ENCODE results near the gene UPB1.
"Not testable (repeated sequence)": the region's sequence is repeated elsewhere in the genome, so short reads cannot be mapped to it uniquely, and the experiment has no call there.

UPB1 gene

GRCh38 chr22:24516301-24516737 is 21.2 kb downstream of the UPB1 start:
- no peak for DNase-seq
- no peak overlapping the region for H3K27ac Mint-ChIP-seq
- H3K36me3 Mint-ChIP-seq (ENCODE audit: insufficient read depth): peaks cover 3% of the 10 kb centered on the region
- H3K27me3 Mint-ChIP-seq: no peaks in the 10 kb centered on the region
- H3K9me3 Mint-ChIP-seq: no peaks in the 10 kb centered on the region
- no peak overlapping the region for H3K4me3 Mint-ChIP-seq
- ATAC-seq (replicated peaks): no peak
- peaks cover 0 to 3% of the 10 kb centered on the region in 2 donors for H3K4me1 Mint-ChIP-seq (ENCODE audit: low read depth in 2 of 2)

GRCh38 chr22:24517446-24517845 is 22.3 kb downstream of the UPB1 start:
- H3K4me3 Mint-ChIP-seq: no peak overlapping the region
- no peaks in the 10 kb centered on the region for H3K9me3 Mint-ChIP-seq
- no peaks in the 10 kb centered on the region for H3K27me3 Mint-ChIP-seq
- DNase-seq (no peak), ATAC-seq (replicated peaks) (no peak)
- no peaks in the 10 kb centered on the region for H3K4me1 Mint-ChIP-seq (ENCODE audit: low read depth in 2 of 2)
- peaks cover 3% of the 10 kb centered on the region for H3K36me3 Mint-ChIP-seq (ENCODE audit: insufficient read depth)
- no peak overlapping the region for H3K27ac Mint-ChIP-seq

DNA sequence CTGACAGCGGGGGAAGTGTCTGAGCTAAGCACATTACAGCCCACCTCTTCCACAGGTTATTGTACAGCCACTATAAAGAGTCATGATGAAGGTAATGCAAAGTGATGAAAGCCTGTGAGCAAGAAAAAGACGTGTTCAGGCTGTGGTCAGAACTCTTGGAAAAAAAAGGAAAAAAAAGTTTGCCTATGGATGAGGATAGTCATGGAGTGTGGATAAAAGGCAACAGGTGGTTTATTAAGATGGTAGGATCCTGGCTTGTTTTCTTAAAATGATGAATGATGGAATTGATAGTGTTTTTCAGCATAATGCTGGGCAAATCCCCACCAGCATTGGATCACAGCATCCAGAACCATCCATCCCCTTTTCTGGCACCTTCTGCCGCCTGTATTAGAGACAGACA is 23.1 kb downstream of the UPB1 start:
- Mint-ChIP-seq H3K9me3 (no peaks in the 10 kb centered on the region), H3K36me3 (ENCODE audit: insufficient read depth) (peaks cover 3% of the 10 kb centered on the region), H3K4me3 (no peak overlapping the region), H3K4me1 (ENCODE audit: low read depth in 2 of 2) (no peaks in the 10 kb centered on the region), H3K27me3 (no peaks in the 10 kb centered on the region), H3K27ac (no peak overlapping the region)
- ATAC-seq (replicated peaks): no peak
- no peak for DNase-seq

- Mint-ChIP-seq H3K27me3 (no peaks in the 10 kb centered on the region), H3K27ac (no peak overlapping the region), H3K9me3 (no peaks in the 10 kb centered on the region), H3K36me3 (ENCODE audit: insufficient read depth) (peaks cover under 1% of the 10 kb centered on the region), H3K4me3 (no peak overlapping the region), H3K4me1 (ENCODE audit: low read depth in 2 of 2) (no peaks in the 10 kb centered on the region)
- no peak for DNase-seq
- no peak for ATAC-seq (replicated peaks)
Observed at GRCh38 chr22:24518771-24519485, 23.8 kb downstream of the UPB1 start.

DNA sequence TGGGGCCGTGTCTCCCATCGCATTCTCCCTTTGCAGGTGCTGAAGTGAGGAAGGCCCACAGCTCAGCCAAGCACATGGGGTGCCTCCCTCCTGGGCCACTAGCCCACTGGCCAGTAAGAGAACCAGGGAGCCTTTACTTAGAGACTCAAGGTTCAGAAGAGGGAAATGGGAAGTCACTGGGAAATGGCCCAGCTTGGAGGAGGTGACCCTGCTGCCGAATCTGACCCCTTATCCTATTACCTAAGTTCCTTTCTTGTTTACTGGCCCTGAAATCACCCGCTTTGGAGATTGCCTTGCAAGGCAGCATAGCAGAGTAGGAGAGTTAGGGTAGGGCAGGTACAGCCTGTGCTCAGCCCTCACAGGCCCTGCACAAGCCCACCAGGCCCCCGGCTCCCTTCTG is 24.4 kb downstream of the UPB1 start:
- no peak for DNase-seq
- Mint-ChIP-seq H3K27ac (no peak overlapping the region), H3K36me3 (ENCODE audit: insufficient read depth) (no peaks in the 10 kb centered on the region)

GRCh38 chr22:24521791-24522245 is 26.7 kb downstream of the UPB1 start:
- H3K4me3 Mint-ChIP-seq: no peak overlapping the region
- no peak for ATAC-seq (replicated peaks)
- peaks cover 3% of the 10 kb centered on the region for H3K36me3 Mint-ChIP-seq (ENCODE audit: insufficient read depth)
- peaks cover 0 to 6% of the 10 kb centered on the region in 2 donors for H3K4me1 Mint-ChIP-seq (ENCODE audit: low read depth in 2 of 2)
- no peaks in the 10 kb centered on the region for H3K9me3 Mint-ChIP-seq
- no peaks in the 10 kb centered on the region for H3K27me3 Mint-ChIP-seq
- DNase-seq: no peak
- H3K27ac Mint-ChIP-seq: no peak overlapping the region

More for the DNA sequence above, 24.4 kb downstream of the UPB1 start:
- ATAC-seq (replicated peaks): no peak
- no peak overlapping the region for H3K4me3 Mint-ChIP-seq
- no peaks in the 10 kb centered on the region for H3K27me3 Mint-ChIP-seq
- no peaks in the 10 kb centered on the region for H3K9me3 Mint-ChIP-seq
- H3K4me1 Mint-ChIP-seq (ENCODE audit: low read depth in 2 of 2): no peaks in the 10 kb centered on the region

- no peak for ATAC-seq (replicated peaks)
- no peaks in the 10 kb centered on the region for H3K9me3 Mint-ChIP-seq
- H3K4me3 Mint-ChIP-seq: no peak overlapping the region
- no peak overlapping the region for H3K27ac Mint-ChIP-seq
- no peaks in the 10 kb centered on the region for H3K27me3 Mint-ChIP-seq
- H3K4me1 Mint-ChIP-seq (ENCODE audit: low read depth in 2 of 2): peaks cover 0 to 6% of the 10 kb centered on the region in 2 donors
- no peak for DNase-seq
- H3K36me3 Mint-ChIP-seq (ENCODE audit: insufficient read depth): peaks cover 3% of the 10 kb centered on the region
Observed at GRCh38 chr22:24523873-24524272, 28.7 kb downstream of the UPB1 start.

- Mint-ChIP-seq H3K4me3 (no peak overlapping the region), H3K36me3 (ENCODE audit: insufficient read depth) (peaks cover 3% of the 10 kb centered on the region), H3K27ac (no peak overlapping the region), H3K4me1 (ENCODE audit: low read depth in 2 of 2) (peaks cover 0 to 6% of the 10 kb centered on the region in 2 donors), H3K9me3 (no peaks in the 10 kb centered on the region), H3K27me3 (no peaks in the 10 kb centered on the region)
- ATAC-seq (replicated peaks) (peak; percentile 99), DNase-seq (peak; percentile 73 to 81 (median 76))
Observed at GRCh38 chr22:24525416-24526037, 30.4 kb downstream of the UPB1 start.

GRCh38 chr22:24526191-24526590 is 31.1 kb downstream of the UPB1 start:
- H3K9me3 Mint-ChIP-seq: no peaks in the 10 kb centered on the region
- H3K27ac Mint-ChIP-seq: no peak overlapping the region
- peaks cover 3% of the 10 kb centered on the region for H3K36me3 Mint-ChIP-seq (ENCODE audit: insufficient read depth)
- DNase-seq: no peak
- ATAC-seq (replicated peaks): no peak
- peaks cover 0 to 6% of the 10 kb centered on the region in 2 donors for H3K4me1 Mint-ChIP-seq (ENCODE audit: low read depth in 2 of 2)
- H3K4me3 Mint-ChIP-seq: no peak overlapping the region
- H3K27me3 Mint-ChIP-seq: no peaks in the 10 kb centered on the region

DNA sequence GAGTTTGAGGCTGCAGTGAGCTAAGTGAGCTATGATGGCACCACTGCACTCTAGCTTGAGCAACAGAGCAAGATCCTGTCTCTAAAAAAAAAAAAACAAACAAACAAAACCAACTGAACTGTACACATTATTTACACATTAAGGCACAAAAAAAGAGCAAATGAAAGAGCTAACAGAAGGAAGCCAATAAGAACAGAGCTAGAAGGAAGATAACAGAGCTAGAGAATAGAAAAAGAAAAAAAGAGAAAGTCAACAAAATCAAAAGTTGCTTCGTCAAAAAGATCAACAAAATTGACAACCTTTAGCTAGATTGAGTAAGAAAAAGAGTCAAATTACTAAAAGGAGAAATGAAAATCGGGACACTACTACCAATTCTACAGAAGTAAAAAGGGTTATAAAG is 34.8 kb downstream of the UPB1 start:
- peaks cover 0 to 6% of the 10 kb centered on the region in 2 donors for H3K4me1 Mint-ChIP-seq (ENCODE audit: low read depth in 2 of 2)
- no peak for ATAC-seq (replicated peaks)
- no peaks in the 10 kb centered on the region for H3K9me3 Mint-ChIP-seq
- peaks cover 3% of the 10 kb centered on the region for H3K36me3 Mint-ChIP-seq (ENCODE audit: insufficient read depth)
- H3K27ac Mint-ChIP-seq: peak overlapping the region in 1 of 2 donors; percentile 12
- H3K27me3 Mint-ChIP-seq: no peaks in the 10 kb centered on the region
- no peak overlapping the region for H3K4me3 Mint-ChIP-seq
- no peak for DNase-seq

- DNase-seq; H3K27ac Mint-ChIP-seq; H3K4me3 Mint-ChIP-seq; H3K4me1 Mint-ChIP-seq (ENCODE audit: low read depth in 2 of 2); H3K36me3 Mint-ChIP-seq (ENCODE audit: insufficient read depth); H3K9me3 Mint-ChIP-seq; H3K27me3 Mint-ChIP-seq; ATAC-seq (replicated peaks): not testable (repeated sequence)
Observed at GRCh38 chr22:24530968-24531367, 35.8 kb downstream of the UPB1 start.

- no peaks in the 10 kb centered on the region for H3K27me3 Mint-ChIP-seq
- DNase-seq (no peak), ATAC-seq (replicated peaks) (no peak)
- no peaks in the 10 kb centered on the region for H3K9me3 Mint-ChIP-seq
- H3K4me3 Mint-ChIP-seq: no peak overlapping the region
- H3K4me1 Mint-ChIP-seq (ENCODE audit: low read depth in 2 of 2): no peaks in the 10 kb centered on the region
- no peak overlapping the region for H3K27ac Mint-ChIP-seq
- H3K36me3 Mint-ChIP-seq (ENCODE audit: insufficient read depth): no peaks in the 10 kb centered on the region
Observed at GRCh38 chr22:24532075-24532474, 36.9 kb downstream of the UPB1 start.

DNA sequence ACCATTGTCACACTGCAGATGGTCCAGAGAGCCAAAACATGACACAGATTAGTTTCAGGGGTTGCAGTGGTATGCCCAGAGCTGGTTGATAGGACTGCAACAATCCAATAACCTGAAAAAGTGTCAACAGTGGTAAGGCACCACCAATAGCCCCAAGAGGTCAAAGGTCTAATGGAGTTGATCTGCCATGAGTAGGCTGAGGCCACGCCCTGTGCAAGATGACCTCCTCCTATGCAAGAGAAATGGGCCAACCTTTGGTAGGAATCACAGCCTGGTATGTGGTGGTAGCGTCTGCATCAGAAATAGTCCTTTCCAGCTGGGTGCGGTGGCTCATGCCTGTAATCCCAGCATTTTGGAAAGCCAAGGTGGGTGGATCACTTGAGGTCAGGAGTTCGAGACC is 40.2 kb downstream of the UPB1 start:
- ATAC-seq (replicated peaks) (no peak), DNase-seq (no peak)
- Mint-ChIP-seq H3K4me1 (ENCODE audit: low read depth in 2 of 2) (no peaks in the 10 kb centered on the region), H3K27ac (no peak overlapping the region), H3K36me3 (ENCODE audit: insufficient read depth) (peaks cover 3% of the 10 kb centered on the region), H3K9me3 (no peaks in the 10 kb centered on the region), H3K4me3 (no peak overlapping the region), H3K27me3 (no peaks in the 10 kb centered on the region)

- peaks cover 8% of the 10 kb centered on the region for H3K36me3 Mint-ChIP-seq (ENCODE audit: insufficient read depth)
- no peaks in the 10 kb centered on the region for H3K9me3 Mint-ChIP-seq
- no peak for ATAC-seq (replicated peaks)
- no peak overlapping the region for H3K27ac Mint-ChIP-seq
- H3K27me3 Mint-ChIP-seq: no peaks in the 10 kb centered on the region
- DNase-seq: no peak
- no peaks in the 10 kb centered on the region for H3K4me1 Mint-ChIP-seq (ENCODE audit: low read depth in 2 of 2)
- H3K4me3 Mint-ChIP-seq: no peak overlapping the region
Observed at GRCh38 chr22:24536089-24536488, 41.0 kb downstream of the UPB1 start.

All from effector memory CD8-positive, alpha-beta T cell (primary cell).